Placental epithelial cell (primary cell): Measurements from ENCODE around the gene ATAT1. TPM values are rescaled to one million over a fixed set of nuclear protein-coding genes. Genes with fewer than 3 reads are reported as not detected.
A peak's percentile ranks its signal among the peaks of the same experiment; 100 is the strongest.

Experiments
- small RNA-seq: library from RNA; depleted of rRNA; stranded (forward); fragments of <200 nt; gene quantifications from one replicate; pipeline ENCODE3, GENCODE V24; 2012
- total RNA-seq: library from RNA; depleted of rRNA; stranded (reverse); fragments of >200 nt; gene quantifications from 2 replicates; pipeline ENCODE4 v1.2.3, GENCODE V29; 2012

ATAT1 gene
- total RNA-seq, result 6.7 and 11.8 TPM in 2 replicates

GRCh38 chr6:30626484-30627366 lies at the start of gene ATAT1:
Gene ATAT1, plus strand, starts transcription at chr6:30626874.

GRCh38 chr6:30616811-30617564 lies 9.7 kb upstream of the ATAT1 start, which contains the start of gene PPP1R10:
Gene PPP1R10, minus strand, starts transcription at chr6:30617243. Its CDS starts 7,299 bp downstream, at chr6:30609944.

GRCh38 chr6:30617565-30618269 lies 9.0 kb upstream of the ATAT1 start, which contains the start of gene MRPS18B:
Gene MRPS18B, plus strand, starts transcription at chr6:30617840. Its CDS starts 26 bp downstream, at chr6:30617866.

GRCh38 chr6:30646450-30647241 lies 20.0 kb downstream of the ATAT1 start, which contains the start of gene C6orf136:
Gene C6orf136, plus strand, starts transcription at chr6:30647133. Its CDS starts 99 bp downstream, at chr6:30647232.

GRCh38 chr6:30672445-30673253 lies 46.0 kb downstream of the ATAT1 start, which contains the start of gene DHX16:
Gene DHX16, minus strand, starts transcription at chr6:30673006. Its CDS starts 165 bp downstream, at chr6:30672841.

GRCh38 chr6:30686009-30686907 lies 59.6 kb downstream of the ATAT1 start, which contains the start of gene PPP1R18:
Gene PPP1R18, minus strand, starts transcription at chr6:30686645. Its CDS starts 627 bp downstream, at chr6:30686018.

GRCh38 chr6:30690403-30691207 lies 63.9 kb downstream of the ATAT1 start, which contains the start of gene NRM:
Gene NRM, minus strand, starts transcription at chr6:30690984. Its CDS starts 10 bp downstream, at chr6:30690974.

Small RNAs within 50 kb of the gene (small RNA-seq; reads per million reads assigned to genes)
- 2.5 reads per million, percentile 83 among the genes with 10 or more reads in this experiment for gene MIR877

Other genes with a start within 250 kb of the ATAT1 start
- gene HLA-E, start 137.4 kb upstream of the ATAT1 start, total RNA-seq, result 104 and 261 TPM in 2 replicates
- gene GNL1, start 70.4 kb upstream of the ATAT1 start, total RNA-seq, result 59.3 and 84.8 TPM in 2 replicates
- gene PRR3, start 69.6 kb upstream of the ATAT1 start, total RNA-seq, result 6.1 and 10.6 TPM in 2 replicates
- 45.9 and 46.0 TPM in 2 replicates for gene ABCF1, start 55.4 kb upstream of the ATAT1 start, total RNA-seq
- 36.0 and 55.4 TPM in 2 replicates for gene PPP1R10, start 9.6 kb upstream of the ATAT1 start, total RNA-seq
- gene MRPS18B, start 9.0 kb upstream of the ATAT1 start, total RNA-seq, result 70.3 and 74.9 TPM in 2 replicates
- gene C6orf136, start 20.3 kb downstream of the ATAT1 start, total RNA-seq, result 3.1 and 4.3 TPM in 2 replicates
- 28.3 and 30.8 TPM in 2 replicates for gene DHX16, start 46.1 kb downstream of the ATAT1 start, total RNA-seq
- 31.4 and 43.8 TPM in 2 replicates for gene PPP1R18, start 59.8 kb downstream of the ATAT1 start, total RNA-seq
- 9.0 and 9.2 TPM in 2 replicates for gene NRM, start 64.1 kb downstream of the ATAT1 start, total RNA-seq
- gene MDC1, start 90.4 kb downstream of the ATAT1 start, total RNA-seq, result 6.7 and 7.9 TPM in 2 replicates
- 423 and 1,233 TPM in 2 replicates for gene TUBB, start 93.5 kb downstream of the ATAT1 start, total RNA-seq
- 56.4 and 87.2 TPM in 2 replicates for gene FLOT1, start 115.8 kb downstream of the ATAT1 start, total RNA-seq
- 46.3 and 236 TPM in 2 replicates for gene IER3, start 117.7 kb downstream of the ATAT1 start, total RNA-seq